ENCODE measurements around the gene WDR4. TPM values are rescaled to one million over a fixed set of nuclear protein-coding genes. Genes with fewer than 3 reads are reported as not detected.
"Not testable (repeated sequence)": the region's sequence is repeated elsewhere in the genome, so short reads cannot be mapped to it uniquely, and the experiment has no call there.

The WDR4 gene
- total RNA-seq, 1 donor from 2014 or later, result 49.7 TPM

DNA sequence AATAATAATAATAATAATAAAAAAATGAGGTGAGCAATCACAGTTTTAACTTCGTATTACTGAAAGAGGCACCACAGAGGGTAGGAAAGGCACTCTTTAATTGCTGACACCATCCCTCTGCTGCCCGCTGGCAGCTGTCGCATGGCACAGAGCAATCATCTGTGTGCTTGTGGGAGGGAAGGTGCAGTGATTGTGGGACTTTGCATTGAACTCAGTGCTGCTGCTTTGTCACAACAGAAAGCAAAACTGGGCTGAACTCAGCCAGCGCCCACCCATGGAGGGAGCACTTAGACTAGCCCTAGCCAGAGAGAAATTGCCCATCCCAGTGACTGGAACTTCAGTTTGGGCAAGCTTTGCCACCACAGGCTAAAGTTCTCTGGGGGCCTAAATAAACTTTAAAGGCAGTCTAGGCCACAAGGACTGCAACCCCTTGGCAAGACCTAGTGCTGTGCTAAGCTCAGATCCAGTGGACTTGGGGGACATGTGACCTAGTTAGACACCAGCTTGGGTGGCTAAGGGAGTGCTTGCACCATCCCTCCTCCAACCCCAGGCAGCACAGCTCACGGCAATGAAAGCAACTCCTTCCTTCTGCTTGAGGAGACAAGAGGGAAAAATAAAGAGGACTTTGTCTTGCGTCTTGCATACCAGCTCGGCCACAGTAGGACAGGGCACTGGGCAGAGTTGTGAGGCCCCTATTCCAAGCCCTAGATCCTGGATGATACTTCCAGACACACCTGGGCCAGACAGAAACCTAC, 59.3 kb downstream of the WDR4 start:
- intact Hi-C loops (cut with micrococcal nuclease), result no loop called here

DNA sequence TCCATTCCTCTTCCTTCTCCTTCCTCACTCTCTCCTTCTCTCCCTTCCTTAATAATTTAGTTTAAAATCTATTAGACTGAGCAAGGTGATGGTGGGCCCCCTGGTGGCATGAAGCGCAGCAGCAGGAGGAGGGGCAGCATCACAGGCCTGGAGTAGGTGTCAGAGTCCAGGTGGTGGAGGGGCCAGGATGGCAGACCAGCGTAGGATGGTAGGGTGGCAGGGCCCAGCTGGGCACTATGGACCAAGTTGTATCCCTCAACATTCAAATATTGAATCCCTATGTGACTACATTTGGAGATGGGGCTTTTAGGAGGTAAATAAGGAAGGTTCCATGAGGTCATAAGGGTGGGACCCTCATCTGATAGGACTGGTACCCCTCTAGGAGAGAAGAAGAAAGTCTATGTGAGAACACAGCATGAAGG, 61.0 kb downstream of the WDR4 start:
- intact Hi-C loops (cut with micrococcal nuclease), result loop anchor here (1.0 kb wide), 1 partner anchor 225 kb away; no protein-coding TSS in a partner anchor

DNA sequence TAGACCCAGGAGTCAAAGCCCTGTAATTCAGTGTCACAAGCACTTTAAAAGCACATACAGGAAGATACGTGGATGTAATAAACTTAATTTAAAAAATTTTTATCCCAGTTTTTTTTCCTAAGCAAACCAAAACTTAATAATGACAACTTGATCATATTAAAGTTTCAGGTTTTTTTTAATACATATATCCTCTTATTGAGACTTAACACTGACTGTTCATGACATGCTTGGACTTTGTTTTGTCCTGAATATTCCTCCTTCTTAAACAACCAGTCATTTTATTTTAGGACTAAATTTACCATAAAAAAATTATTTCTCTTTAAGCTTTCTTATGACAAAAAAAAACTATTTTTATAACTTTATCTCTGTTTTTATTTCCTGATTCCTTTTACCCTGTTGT, 64.1 kb downstream of the WDR4 start:
- intact Hi-C loops (cut with micrococcal nuclease), result no loop called here

DNA sequence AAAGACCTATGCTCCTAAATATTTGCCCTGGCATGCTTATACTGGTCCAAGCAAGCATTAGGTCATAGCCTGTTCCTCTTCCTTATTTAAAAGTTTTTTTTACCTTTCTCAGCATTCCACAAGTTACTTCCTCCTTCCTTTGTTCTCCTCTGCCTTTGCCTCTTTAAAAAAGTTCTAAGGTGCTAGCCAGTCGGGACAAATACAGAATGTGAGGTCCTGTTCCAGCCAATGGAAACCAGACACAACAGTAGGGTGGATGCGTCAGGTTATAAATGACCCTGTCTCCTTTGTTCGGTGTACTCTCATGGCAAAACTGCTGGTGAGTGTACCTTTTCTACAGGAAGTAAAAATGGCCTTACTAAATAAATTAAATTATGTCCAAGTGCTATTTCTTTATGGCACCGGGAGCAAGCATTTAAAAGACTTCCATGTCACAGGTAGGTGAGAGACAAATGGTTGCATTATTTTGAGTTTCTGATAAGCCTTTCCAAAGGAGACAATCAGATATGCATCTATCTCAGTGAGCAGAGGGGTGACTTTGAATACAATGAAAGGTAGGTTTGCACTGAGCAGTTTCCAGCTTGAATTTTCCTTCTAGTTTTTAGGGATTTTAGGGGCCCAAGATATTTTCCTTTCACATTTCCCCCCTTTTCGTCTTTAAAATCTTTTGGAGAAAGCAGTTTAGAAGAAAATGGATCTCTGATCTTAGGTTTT, 66.7 kb downstream of the WDR4 start:
- intact Hi-C loops (cut with micrococcal nuclease), result not testable (repeated sequence)

DNA sequence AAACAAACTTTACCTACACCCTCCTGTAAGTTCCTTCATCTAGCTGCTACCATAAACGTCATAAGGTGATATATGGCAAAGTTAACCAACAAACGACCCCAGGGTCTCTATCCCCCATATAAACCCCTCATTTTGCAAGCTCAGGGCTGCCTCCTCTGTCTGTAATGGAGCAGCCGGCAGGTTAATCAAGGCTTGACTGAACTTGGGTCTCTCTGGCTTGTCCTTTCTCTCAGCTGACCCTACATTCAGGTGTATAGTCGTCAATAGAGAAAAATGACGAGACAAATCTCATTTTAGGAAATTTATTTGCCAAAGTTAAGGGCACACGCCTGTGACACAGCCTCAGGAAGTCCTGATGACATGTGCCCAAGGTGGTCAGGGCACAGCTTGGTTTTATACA, 67.4 kb downstream of the WDR4 start:
- intact Hi-C loops (cut with micrococcal nuclease), result no loop called here

DNA sequence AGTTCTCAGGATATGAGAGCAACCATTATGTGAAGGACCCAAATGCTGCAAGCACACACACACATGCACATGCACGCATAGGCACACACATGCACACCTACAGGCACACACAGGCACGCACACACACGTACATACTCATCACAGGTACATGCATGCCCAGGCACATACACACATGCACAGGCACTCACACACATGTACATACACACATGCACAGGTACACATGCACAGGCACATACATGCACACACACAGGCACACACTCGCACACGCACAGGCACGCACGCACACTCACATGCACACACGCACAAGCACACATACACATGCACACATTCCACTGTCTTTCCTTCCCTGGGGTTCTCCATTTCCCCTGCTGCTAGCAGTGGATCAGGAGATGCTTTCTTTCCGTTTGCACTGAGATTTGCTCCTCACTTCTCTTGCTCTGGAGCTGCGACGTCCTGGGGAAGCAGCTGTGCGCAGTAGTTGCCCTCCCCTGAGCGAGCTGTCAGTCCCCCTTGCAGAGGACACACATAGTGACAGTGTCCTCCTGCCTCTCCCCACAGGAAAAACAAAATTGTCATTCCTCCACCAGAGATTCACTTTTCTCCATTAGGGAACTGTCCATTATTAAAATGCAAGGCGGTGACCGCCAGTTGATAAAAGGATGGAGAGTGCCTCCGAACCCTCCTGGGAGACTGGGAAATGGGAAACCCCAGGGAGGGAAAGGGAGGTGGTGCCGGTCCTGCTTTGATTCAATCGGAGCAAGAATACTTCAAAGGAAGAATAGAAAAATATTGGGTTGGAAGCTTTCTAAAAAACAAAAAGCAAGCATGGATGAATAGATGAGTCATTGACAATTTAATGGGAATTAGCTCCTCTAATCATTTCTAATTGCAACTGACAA, 69.5 kb downstream of the WDR4 start:
- intact Hi-C loops (cut with micrococcal nuclease), result no loop called here

DNA sequence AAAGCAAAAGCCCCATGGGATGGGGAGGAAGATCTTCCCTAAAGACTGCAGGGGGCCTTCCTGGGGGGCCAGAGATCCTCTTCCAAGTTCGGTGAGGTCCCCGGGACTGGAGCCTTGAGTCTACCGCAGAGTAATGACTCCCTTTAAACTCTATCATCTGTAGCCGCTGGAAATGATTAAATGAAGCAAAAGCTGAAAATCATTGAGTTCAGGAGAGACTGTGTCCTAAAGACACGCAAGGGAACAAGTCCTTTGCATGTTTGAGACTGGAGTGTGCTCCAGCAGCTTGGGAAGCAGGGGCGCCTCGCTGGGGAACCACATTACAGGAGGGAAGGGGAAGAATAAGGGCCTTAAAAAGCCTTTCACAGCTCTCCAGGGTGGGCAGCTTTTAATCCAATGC, 70.2 kb downstream of the WDR4 start:
- intact Hi-C loops (cut with micrococcal nuclease), result no loop called here

DNA sequence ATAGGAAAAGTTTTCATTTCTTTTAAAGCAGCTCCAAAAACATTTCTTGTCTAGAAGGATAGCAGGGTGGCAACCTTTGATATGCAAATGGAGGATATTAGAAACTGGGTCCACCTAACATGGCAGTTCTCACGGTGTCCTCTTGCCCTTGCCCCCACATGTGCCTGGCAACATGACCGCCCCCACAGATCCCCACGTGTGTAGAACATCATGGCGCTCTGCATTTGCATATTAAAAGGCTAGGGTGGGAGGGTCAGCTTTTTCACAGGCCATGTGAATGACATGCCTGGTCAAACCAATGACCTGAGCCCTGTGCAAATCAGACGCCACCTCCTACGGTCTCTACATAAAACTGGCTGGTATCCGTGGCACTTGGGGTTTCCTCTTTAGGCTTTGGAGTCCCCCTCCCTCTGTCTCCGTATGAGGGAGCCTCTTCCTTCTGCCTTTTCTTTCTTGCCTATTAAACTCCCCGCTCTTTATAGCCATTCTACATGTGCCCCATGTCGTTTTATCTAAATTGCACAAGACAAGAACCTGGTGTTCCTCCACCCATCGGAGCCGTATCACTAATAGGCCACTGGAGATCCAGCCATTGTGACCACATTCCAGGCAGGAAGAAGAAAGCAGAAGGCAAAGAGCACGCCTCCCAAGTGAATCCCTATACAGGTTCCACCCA, 71.3 kb downstream of the WDR4 start:
- intact Hi-C loops (cut with micrococcal nuclease), result no loop called here

DNA sequence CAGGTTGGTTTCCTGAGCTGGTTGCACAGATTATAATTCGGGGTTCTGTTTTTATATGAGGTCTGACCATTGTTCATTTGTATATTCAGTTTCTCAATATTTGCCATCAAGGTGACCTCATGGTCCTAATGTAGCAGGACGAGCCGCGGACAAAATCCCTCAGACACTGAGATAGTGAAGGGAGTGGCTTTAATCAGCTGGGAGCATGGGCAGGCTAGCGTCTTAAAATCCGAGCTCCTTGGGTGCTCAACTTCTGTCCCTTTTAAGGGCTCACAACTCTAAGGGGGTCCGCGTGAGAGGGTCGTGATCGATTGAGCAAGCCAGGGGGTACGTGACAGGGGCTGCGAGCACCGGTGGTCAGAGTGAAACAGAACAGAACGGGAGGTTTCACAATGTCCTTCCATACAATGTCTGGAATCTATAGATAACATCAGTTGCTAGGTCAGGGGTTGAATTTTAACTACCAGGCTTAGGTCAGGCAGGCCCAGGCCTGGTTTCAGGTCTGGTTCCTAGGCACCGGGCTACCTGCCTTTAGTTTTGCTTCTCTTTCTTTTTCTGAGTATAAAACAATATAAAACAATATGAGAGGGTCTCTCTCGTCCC, 71.9 kb downstream of the WDR4 start:
- intact Hi-C loops (cut with micrococcal nuclease), result not testable (repeated sequence)

DNA sequence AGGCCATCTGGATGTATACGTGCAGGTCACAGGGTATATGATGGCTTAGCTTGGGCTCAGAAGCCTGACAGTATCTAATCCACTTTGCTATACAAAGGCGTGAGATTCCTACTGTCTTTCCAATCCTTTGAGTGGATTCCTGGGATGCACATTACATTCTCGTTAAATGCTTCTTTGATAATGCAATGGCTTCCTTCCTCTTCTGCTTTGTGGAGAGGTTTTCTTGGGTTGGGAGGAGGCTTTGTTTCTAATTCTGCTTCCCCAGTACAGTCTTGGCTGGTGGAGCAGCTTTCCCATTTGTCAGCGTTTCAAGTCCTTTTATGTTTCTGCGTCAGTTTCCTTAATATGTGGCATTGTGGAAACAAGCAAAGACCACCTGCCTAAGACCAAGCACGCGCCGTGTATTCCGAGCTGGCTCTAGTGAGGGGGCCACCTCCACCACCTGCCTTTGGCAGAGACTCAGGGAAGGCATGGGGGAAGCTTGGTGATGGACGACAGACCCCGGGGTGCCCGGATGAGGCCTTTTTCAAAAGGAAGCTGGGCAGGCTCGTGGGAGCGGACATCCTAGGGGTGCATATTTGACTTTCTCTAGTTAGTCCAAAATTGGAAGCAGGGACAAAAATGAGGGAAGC, 72.7 kb downstream of the WDR4 start:
- intact Hi-C loops (cut with micrococcal nuclease), result no loop called here

DNA sequence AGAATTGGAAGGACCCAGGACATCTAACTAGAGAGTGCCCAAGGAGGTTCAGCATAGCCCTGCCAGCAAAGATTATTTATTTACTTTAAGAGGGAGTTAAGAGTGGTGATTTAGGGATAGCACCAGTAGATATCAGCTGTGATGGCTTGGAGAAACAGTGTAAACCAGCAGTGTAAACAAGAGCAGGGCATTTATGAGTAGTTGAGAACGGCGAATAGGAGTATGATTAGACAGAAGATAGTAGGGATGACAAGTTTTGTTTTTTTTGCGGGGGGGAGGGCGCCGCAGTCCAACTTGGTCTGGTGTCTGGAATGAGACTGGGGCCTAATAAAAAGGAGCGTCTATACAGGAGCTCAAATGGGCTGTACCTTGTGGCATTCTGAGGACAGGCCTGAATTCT, 77.7 kb downstream of the WDR4 start:
- intact Hi-C loops (cut with micrococcal nuclease), result not testable (repeated sequence)

DNA sequence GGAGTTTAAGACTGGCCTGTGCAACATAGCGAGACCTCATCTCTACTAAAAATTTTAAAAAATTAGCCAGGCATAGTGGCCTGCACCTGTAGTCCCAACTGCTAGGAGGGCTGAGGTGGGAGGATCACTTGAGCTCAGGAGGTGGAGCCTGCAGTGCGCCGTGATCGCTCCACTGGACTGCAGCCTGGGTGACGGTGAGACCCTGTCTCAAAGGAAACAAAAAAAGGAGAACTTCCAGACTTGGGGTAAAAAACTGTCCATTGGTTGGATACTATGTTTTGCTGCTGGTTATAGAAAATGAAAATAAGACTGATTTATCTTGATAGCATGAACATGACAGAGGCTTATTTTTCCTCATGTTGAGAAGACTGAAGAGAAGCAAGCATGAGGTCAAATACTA, 79.4 kb downstream of the WDR4 start:
- intact Hi-C loops (cut with micrococcal nuclease), result no loop called here

DNA sequence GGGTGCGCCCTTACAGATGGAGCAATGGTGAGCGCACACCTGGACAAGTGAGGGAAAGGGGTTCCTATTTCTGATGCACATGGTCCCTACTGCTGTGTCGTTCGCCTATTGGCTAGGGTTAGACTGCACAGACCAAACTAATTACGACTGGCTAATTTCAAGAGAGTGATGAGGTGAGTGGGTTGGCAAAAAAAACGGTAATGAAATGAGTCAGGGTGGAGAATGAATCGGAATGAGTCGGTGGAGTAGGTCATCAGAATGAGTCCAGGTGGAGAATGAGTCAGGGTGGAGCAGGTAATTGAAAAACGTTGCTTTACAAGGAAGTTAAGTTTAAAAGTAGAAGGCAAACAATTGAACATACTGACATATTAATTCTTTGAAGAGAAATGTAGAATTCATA, 79.8 kb downstream of the WDR4 start:
- intact Hi-C loops (cut with micrococcal nuclease), result no loop called here

Other genes starting within 250 kb of the WDR4 start
- 10.4 and 12.6 TPM in 2 replicates for gene PDE9A, start 225.9 kb downstream of the WDR4 start, total RNA-seq
- 29.2 and 32.0 TPM in 2 replicates for gene NDUFV3, start 13.8 kb upstream of the WDR4 start, total RNA-seq
- gene ERVH48-1, start 46.1 kb upstream of the WDR4 start, total RNA-seq, result 0.39 TPM in 2 replicates
- 31.3 and 32.2 TPM in 2 replicates for gene PKNOX1, start 95.0 kb upstream of the WDR4 start, total RNA-seq
- 20.8 and 22.0 TPM in 2 replicates for gene CBS, start 196.3 kb upstream of the WDR4 start, total RNA-seq
- gene U2AF1, start 228.0 kb upstream of the WDR4 start, total RNA-seq, result 6.1 and 7.5 TPM in 2 replicates